Ovary (tissue), 3 donors: Measurements from ENCODE around the gene TBXAS1.

Experiments used
- EP300 ChIP-seq: sonication (generic); formaldehyde crosslinking; IDR thresholded peaks from one replicate; pipeline ENCODE4 v1.6.1; 2017; ENCODE audit warnings: antibody characterized with exemption
- TF ChIP-seq, protein P1 (sequence below), 3 donors: fragments of 450-650 bp in 2 of 3; fragments of 200-600 bp in 1 of 3; IDR thresholded peaks; one replicate each; pipeline versions ENCODE4 v1.5.1 to v1.8.0; 2016 to 2022; ENCODE audit warnings: antibody characterized with exemption in 3 of 3, mild to moderate bottlenecking in 1 of 3
- donor health status: DM: no; HTN: no; CAD: no.

DNA sequence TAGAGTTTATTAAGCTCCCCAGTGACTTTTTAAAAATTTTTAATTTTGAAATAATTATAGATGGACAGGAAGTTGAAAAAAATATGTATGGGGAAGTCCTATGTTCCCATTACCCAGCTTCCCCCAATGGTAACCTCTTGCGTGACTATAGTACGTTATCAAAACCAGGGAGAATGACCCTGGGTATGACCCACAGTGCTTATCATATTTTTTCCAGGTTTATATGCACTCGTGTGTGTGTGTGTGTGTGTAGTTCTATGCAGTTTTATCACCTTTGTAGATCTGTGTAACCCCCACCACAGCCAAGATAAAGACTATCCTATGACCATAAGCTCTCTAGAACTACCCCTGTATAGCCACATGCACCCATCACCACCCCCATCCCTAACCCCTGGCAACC is 72.8 kb downstream of the TBXAS1 start:
- TF ChIP-seq, protein P1, sequence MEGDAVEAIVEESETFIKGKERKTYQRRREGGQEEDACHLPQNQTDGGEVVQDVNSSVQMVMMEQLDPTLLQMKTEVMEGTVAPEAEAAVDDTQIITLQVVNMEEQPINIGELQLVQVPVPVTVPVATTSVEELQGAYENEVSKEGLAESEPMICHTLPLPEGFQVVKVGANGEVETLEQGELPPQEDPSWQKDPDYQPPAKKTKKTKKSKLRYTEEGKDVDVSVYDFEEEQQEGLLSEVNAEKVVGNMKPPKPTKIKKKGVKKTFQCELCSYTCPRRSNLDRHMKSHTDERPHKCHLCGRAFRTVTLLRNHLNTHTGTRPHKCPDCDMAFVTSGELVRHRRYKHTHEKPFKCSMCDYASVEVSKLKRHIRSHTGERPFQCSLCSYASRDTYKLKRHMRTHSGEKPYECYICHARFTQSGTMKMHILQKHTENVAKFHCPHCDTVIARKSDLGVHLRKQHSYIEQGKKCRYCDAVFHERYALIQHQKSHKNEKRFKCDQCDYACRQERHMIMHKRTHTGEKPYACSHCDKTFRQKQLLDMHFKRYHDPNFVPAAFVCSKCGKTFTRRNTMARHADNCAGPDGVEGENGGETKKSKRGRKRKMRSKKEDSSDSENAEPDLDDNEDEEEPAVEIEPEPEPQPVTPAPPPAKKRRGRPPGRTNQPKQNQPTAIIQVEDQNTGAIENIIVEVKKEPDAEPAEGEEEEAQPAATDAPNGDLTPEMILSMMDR (IDR thresholded peaks at IDR 0.05): no peak
- no peak for TF ChIP-seq EP300
